Muscle of back (tissue), 11 donors: Measurements from ENCODE around the gene SLC34A2. TPM values are rescaled to one million over a fixed set of nuclear protein-coding genes. Genes with fewer than 3 reads are reported as not detected.

Experiments
- DNase-seq, 3 donors: peaks; one replicate each; pipeline versions ENCODE4 v3.0.0 to v3.0.0-alpha.2; 2013
- polyA plus RNA-seq, 10 donors: library from polyadenylated mRNA; unstranded; fragments of 120-200 nt; gene quantifications; one replicate each; pipeline ENCODE4 v1.2.1, GENCODE V29; 2013; ENCODE audit not compliant: insufficient read length in 10 of 10

The SLC34A2 gene
- polyA plus RNA-seq, 10 donors = 0.05 to 0.48 (median 0.11) TPM; not detected in 4

- DNase-seq = no peak
Observed at GRCh38 chr4:25723409-25723808, 67.8 kb downstream of the SLC34A2 start.

DNA sequence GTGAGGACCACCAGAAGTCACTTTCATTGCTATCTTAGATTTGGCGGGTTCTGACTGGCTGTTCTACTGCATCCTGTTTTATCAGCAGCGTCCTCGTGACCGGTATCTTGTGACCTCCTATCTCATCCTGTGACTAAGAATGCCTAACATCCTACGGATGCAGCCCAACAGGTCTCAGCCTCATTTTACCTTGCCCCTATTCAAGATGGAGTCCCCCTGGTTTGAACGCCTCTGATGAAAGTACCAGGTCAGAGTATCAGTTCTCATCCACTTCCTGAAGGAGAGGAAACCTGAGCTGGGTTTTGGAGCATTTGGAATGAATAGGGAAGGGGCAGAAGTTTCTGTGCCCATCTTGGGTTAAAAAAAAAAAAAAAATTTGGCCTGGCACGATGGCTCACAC, 70.2 kb downstream of the SLC34A2 start:
- DNase-seq = no peak

GRCh38 chr4:25727711-25728493, 72.3 kb downstream of the SLC34A2 start:
- DNase-seq = no peak

Other genes with a start within 250 kb of the SLC34A2 start
- gene SEL1L3, start 207.1 kb downstream of the SLC34A2 start, polyA plus RNA-seq = 10 to 100 TPM; 12.2 to 22.3 (median 16.8) TPM